Endodermal cell (in vitro differentiated cells): Measurements from ENCODE around the gene ST3GAL5. TPM values are rescaled to one million over a fixed set of nuclear protein-coding genes. Genes with fewer than 3 reads are reported as not detected.

Source experiments
- DNase-seq: peaks from one replicate; pipeline ENCODE4 v3.0.0-alpha.2; 2017
- H3K27ac ChIP-seq: 2 replicates; pipeline ENCODE4 v1.5.1; 2013; ENCODE audit warnings: mild to moderate bottlenecking, low read depth, low read length, moderate library complexity
- H3K27me3 ChIP-seq: 2 replicates; pipeline ENCODE4 v1.6.1; 2013; ENCODE audit warnings: mild to moderate bottlenecking, low read length, moderate library complexity; ENCODE audit not compliant: insufficient read depth, control insufficient read depth, poor library complexity, severe bottlenecking
- H3K36me3 ChIP-seq: 2 replicates; pipeline ENCODE4 v1.7.0; 2013; ENCODE audit warnings: mild to moderate bottlenecking, low read length, moderate library complexity; ENCODE audit not compliant: control insufficient read depth, insufficient read depth
- H3K4me1 ChIP-seq: one replicate; pipeline ENCODE4 v1.7.0; 2013; ENCODE audit warnings: low read length; ENCODE audit not compliant: control insufficient read depth, insufficient read depth
- H3K4me3 ChIP-seq: 2 replicates; pipeline ENCODE4 v1.5.1; 2013; ENCODE audit warnings: mild to moderate bottlenecking, low read length, moderate library complexity
- H3K9ac ChIP-seq: 2 replicates; pipeline ENCODE4 v1.6.1; 2013; ENCODE audit warnings: mild to moderate bottlenecking, low read length, moderate library complexity; ENCODE audit not compliant: poor library complexity, severe bottlenecking; ENCODE audit errors: extremely low read depth
- H3K9me3 ChIP-seq: 2 replicates; pipeline ENCODE4 v1.6.1; 2013; ENCODE audit warnings: mild to moderate bottlenecking, low read length, moderate library complexity; ENCODE audit not compliant: control insufficient read depth
- H3K27ac Mint-ChIP-seq: 2 replicates; pipeline ENCODE4 v1.8.0; 2020; ENCODE audit warnings: mixed read lengths
- H3K27me3 Mint-ChIP-seq: 2 replicates; pipeline ENCODE4 v1.8.0; 2021; ENCODE audit warnings: mild to moderate bottlenecking, mixed read lengths; ENCODE audit not compliant: insufficient read depth
- H3K36me3 Mint-ChIP-seq: 2 replicates; pipeline ENCODE4 v1.8.0; 2020; ENCODE audit warnings: low read depth, mixed read lengths
- H3K4me1 Mint-ChIP-seq: 2 replicates; pipeline ENCODE4 v1.8.0; 2020; ENCODE audit warnings: mixed read lengths
- H3K4me3 Mint-ChIP-seq: 2 replicates; pipeline ENCODE4 v1.8.0; 2020; ENCODE audit warnings: mild to moderate bottlenecking, moderate library complexity, mixed read lengths
- H3K9me3 Mint-ChIP-seq: 2 replicates; pipeline ENCODE4 v1.8.0; 2020; ENCODE audit warnings: mild to moderate bottlenecking, mixed read lengths
- WGBS, 2 experiments: methylation state at CpG; one replicate each; pipeline versions ENCODE4 v1.1.5 to v1.1.7; 2013; ENCODE audit warnings: missing lambda C conversion rate in 2 of 2, mixed read lengths in 1 of 2; ENCODE audit not compliant: insufficient coverage in 1 of 2, insufficient read length in 1 of 2; 5-methylcytosine and 5-hydroxymethylcytosine counted together
- total RNA-seq, 2 donors: library from RNA; stranded (reverse); fragmentation: NEBNext Ultra II Directional in 1 of 2; extraction: Animal tissue kit (Norgen Biotek cat#: 25700) in 1 of 2; gene quantifications; 2 replicates in 1 of 2; 3 replicates in 1 of 2; pipeline ENCODE4 v1.2.1, GENCODE V29; 2021
- TF ChIP-seq, protein P1 (sequence below): fragments of 200-600 bp; sonication (generic); conservative IDR thresholded peaks from 2 replicates; pipeline ENCODE4 v1.5.0; 2021; ENCODE audit warnings: antibody characterized with exemption, mild to moderate bottlenecking

ST3GAL5 gene
- total RNA-seq, 2 donors from 2014 or later = 26.6 to 27.4 TPM

DNA sequence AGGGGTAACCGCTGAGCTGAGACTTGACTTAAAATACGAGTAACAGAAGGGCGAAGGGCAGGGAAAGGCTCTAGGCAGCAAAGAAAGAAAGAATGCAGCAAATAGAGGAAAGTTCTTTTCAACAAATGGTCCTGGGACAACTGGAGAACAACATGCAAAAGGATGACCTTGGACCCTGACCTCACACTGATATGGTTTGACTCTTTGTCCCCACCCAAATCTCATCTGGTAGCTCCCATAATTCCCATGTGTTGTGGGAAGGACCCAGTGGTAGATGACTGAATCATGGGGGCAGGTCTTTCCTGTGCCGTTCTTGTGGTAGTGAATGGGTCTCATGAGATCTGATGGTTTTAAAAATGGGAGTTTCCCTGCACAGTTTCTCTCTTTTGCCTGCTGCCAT, 33.9 kb downstream of the ST3GAL5 start:
- H3K9me3 Mint-ChIP-seq = no peaks in the 10 kb centered on the region
- H3K4me3 ChIP-seq = no peak overlapping the region
- peaks cover 82% of the 10 kb centered on the region for H3K36me3 ChIP-seq
- no peaks in the 10 kb centered on the region for H3K27me3 Mint-ChIP-seq
- H3K4me1 ChIP-seq = no peaks in the 10 kb centered on the region
- H3K27me3 ChIP-seq = no peaks in the 10 kb centered on the region
- DNase-seq = no peak
- no peak overlapping the region for H3K4me3 Mint-ChIP-seq
- no peaks in the 10 kb centered on the region for H3K9me3 ChIP-seq
- peaks cover 75% of the 10 kb centered on the region for H3K36me3 Mint-ChIP-seq
- no peak overlapping the region for H3K27ac ChIP-seq
- 92 to 100% methylated on average over 3 to 4 of the region's 4 CpGs for WGBS, 2 experiments
- no peak overlapping the region for H3K27ac Mint-ChIP-seq
- no peak overlapping the region for H3K9ac ChIP-seq
- no peaks in the 10 kb centered on the region for H3K4me1 Mint-ChIP-seq
- TF ChIP-seq, protein P1, sequence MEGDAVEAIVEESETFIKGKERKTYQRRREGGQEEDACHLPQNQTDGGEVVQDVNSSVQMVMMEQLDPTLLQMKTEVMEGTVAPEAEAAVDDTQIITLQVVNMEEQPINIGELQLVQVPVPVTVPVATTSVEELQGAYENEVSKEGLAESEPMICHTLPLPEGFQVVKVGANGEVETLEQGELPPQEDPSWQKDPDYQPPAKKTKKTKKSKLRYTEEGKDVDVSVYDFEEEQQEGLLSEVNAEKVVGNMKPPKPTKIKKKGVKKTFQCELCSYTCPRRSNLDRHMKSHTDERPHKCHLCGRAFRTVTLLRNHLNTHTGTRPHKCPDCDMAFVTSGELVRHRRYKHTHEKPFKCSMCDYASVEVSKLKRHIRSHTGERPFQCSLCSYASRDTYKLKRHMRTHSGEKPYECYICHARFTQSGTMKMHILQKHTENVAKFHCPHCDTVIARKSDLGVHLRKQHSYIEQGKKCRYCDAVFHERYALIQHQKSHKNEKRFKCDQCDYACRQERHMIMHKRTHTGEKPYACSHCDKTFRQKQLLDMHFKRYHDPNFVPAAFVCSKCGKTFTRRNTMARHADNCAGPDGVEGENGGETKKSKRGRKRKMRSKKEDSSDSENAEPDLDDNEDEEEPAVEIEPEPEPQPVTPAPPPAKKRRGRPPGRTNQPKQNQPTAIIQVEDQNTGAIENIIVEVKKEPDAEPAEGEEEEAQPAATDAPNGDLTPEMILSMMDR = no peak

DNA sequence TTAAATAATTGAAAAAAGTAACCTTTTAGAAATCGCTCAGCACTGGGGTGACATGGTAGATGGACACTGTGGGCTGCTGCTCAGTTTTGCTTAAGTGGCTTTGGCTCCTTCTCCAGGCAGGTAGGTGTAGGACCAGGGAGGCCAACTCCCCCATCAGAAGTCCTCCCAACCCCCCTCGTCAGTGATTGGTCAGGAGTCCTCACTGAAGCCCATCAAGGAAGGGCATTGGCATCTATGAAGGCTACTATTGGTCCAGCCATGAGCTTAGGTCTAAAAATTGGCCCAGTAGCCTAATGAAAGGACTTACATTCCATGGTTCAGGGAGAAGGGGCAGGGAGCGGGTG, 34.7 kb downstream of the ST3GAL5 start:
- Mint-ChIP-seq H3K36me3 (peaks cover 73% of the 10 kb centered on the region), H3K27ac (no peak overlapping the region), H3K9me3 (no peaks in the 10 kb centered on the region), H3K4me1 (no peaks in the 10 kb centered on the region), H3K27me3 (no peaks in the 10 kb centered on the region), H3K4me3 (no peak overlapping the region)
- no peaks in the 10 kb centered on the region for H3K27me3 ChIP-seq
- no peak overlapping the region for H3K27ac ChIP-seq
- DNase-seq = no peak
- H3K4me3 ChIP-seq = no peak overlapping the region
- WGBS, 2 experiments = 80 to 95% methylated on average over 1 to 3 of the region's 3 CpGs
- TF ChIP-seq, protein P1 = no peak
- H3K36me3 ChIP-seq = peaks cover 82% of the 10 kb centered on the region
- H3K9ac ChIP-seq = no peak overlapping the region
- no peaks in the 10 kb centered on the region for H3K9me3 ChIP-seq
- no peaks in the 10 kb centered on the region for H3K4me1 ChIP-seq

DNA sequence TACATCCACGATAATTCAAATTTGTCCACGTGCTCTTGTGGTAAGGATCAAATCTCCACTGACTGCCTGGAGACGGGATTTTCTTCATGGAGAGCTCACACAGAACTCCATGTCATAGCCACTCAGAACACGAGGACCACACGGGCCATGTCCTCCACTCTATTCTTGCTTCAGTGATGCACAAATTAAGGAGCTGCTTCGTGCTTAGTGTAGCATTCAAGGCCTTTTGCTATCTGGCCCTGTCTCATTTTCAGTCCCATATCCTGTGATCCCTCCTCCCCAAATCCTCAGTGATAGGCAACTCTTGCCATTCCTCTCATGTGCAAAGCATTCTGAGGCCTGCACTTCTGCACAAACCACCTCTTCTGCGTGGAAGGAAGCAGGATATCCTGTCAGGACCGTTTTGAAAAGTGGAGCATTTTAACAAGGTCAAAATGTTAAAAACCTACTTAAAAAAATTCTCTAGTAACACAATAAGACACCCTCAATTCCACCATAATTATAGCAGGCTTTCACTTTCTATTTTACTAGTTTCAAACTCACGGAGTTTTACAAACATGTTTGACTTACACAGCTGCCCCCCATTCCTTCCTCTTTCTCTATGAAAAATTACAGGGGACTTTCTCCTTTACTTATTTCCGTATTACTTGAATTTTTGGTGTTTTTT, 35.2 kb downstream of the ST3GAL5 start:
- H3K36me3 Mint-ChIP-seq = peaks cover 68% of the 10 kb centered on the region
- TF ChIP-seq, protein P1 = no peak
- H3K27me3 Mint-ChIP-seq = no peaks in the 10 kb centered on the region
- Histone ChIP-seq H3K36me3 (peaks cover 82% of the 10 kb centered on the region), H3K9me3 (no peaks in the 10 kb centered on the region), H3K4me3 (no peak overlapping the region), H3K9ac (no peak overlapping the region), H3K27ac (no peak overlapping the region), H3K27me3 (no peaks in the 10 kb centered on the region), H3K4me1 (no peaks in the 10 kb centered on the region)
- 94 to 97% methylated on average over 7 to 9 of the region's 10 CpGs for WGBS, 2 experiments
- H3K4me3 Mint-ChIP-seq = no peak overlapping the region
- no peak overlapping the region for H3K27ac Mint-ChIP-seq
- DNase-seq = no peak
- H3K4me1 Mint-ChIP-seq = no peaks in the 10 kb centered on the region
- no peaks in the 10 kb centered on the region for H3K9me3 Mint-ChIP-seq
